Measurements from ENCODE around the gene PTPRJ.

DNA sequence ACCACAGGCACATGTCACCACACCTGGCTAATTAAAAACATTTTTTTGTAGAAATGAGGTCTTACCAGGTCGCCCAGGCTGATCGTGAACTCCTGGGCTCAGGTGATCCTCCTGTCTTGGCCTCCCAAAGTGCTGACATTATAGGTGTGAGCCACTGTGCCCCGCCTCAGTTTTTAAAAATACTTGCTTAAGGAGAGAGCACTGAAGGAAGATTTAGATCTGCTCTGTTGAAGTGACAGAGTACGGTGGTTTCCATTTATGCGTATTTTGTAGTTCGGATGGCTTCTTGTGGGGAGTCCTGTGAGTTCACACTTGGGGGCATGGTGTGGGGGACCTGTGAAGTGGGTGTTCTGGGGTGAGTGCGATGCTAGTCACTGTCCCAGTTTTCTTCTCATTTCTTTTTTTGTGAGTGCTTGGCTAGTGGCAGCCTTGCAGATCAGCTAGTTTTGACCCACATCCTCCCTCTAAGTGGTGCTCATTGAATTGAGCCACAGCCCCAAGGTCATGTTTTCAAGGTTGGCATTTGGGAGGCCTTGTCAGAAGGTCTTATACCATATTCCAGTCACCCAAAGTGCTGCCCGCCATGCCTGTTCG lies 31.5 kb downstream of the PTPRJ start:
- TF ChIP-seq SP1 (IDR thresholded peaks at IDR 0.05) = no peak
- no peak for TF ChIP-seq FOXM1 (IDR thresholded peaks at IDR 0.05; ENCODE audit: borderline replicate concordance)
- TF ChIP-seq HDGF (IDR thresholded peaks at IDR 0.05; ENCODE audit: borderline replicate concordance) = no peak

Measured in HEK293T (cell line).